HUES48 (cell line): ENCODE results near the gene USP6NL.
"Not testable (repeated sequence)": the region's sequence is repeated elsewhere in the genome, so short reads cannot be mapped to it uniquely, and the experiment has no call there.

Source experiments
- H3K27ac ChIP-seq: one replicate; pipeline ENCODE4 v1.7.0; 2013; ENCODE audit warnings: low read depth, low read length, inconsistent platforms
- H3K27me3 ChIP-seq: 2 replicates; pipeline ENCODE4 v1.6.1; 2013; ENCODE audit warnings: mild to moderate bottlenecking, low read length; ENCODE audit not compliant: control insufficient read depth, insufficient read depth
- H3K36me3 ChIP-seq: 2 replicates; pipeline ENCODE4 v1.6.1; 2013; ENCODE audit warnings: low read length; ENCODE audit not compliant: control insufficient read depth, insufficient read depth
- H3K4me1 ChIP-seq: 2 replicates; pipeline ENCODE4 v1.6.1; 2013; ENCODE audit warnings: mild to moderate bottlenecking, low read length; ENCODE audit not compliant: control insufficient read depth, insufficient read depth
- H3K4me3 ChIP-seq: 2 replicates; pipeline ENCODE4 v1.5.1; 2013; ENCODE audit warnings: mild to moderate bottlenecking, low read depth, low read length
- H3K9ac ChIP-seq: 2 replicates; pipeline ENCODE4 v1.6.1; 2013; ENCODE audit warnings: mild to moderate bottlenecking, low read depth, low read length, moderate library complexity
- H3K9me3 ChIP-seq: 2 replicates; pipeline ENCODE4 v1.6.1; 2013; ENCODE audit warnings: low read length; ENCODE audit not compliant: control insufficient read depth, insufficient read depth

USP6NL gene

GRCh38 chr10:11639362-11639761 is 27.9 kb upstream of the USP6NL start:
- no peaks in the 10 kb centered on the region for H3K36me3 ChIP-seq
- H3K27me3 ChIP-seq = no peaks in the 10 kb centered on the region
- H3K4me3 ChIP-seq = no peak overlapping the region
- no peak overlapping the region for H3K27ac ChIP-seq
- no peaks in the 10 kb centered on the region for H3K4me1 ChIP-seq
- H3K9me3 ChIP-seq = no peaks in the 10 kb centered on the region
- H3K9ac ChIP-seq = no peak overlapping the region

- H3K4me1 ChIP-seq = no peaks in the 10 kb centered on the region
- H3K4me3 ChIP-seq = no peak overlapping the region
- H3K27me3 ChIP-seq = no peaks in the 10 kb centered on the region
- no peaks in the 10 kb centered on the region for H3K9me3 ChIP-seq
- H3K9ac ChIP-seq = no peak overlapping the region
- H3K36me3 ChIP-seq = no peaks in the 10 kb centered on the region
- no peak overlapping the region for H3K27ac ChIP-seq
Measured at GRCh38 chr10:11638055-11638698, 26.7 kb upstream of the USP6NL start.

- no peaks in the 10 kb centered on the region for H3K4me1 ChIP-seq
- no peaks in the 10 kb centered on the region for H3K9me3 ChIP-seq
- no peaks in the 10 kb centered on the region for H3K27me3 ChIP-seq
- no peak overlapping the region for H3K4me3 ChIP-seq
- H3K36me3 ChIP-seq = no peaks in the 10 kb centered on the region
- no peak overlapping the region for H3K9ac ChIP-seq
- no peak overlapping the region for H3K27ac ChIP-seq
Measured at GRCh38 chr10:11636697-11637303, 25.4 kb upstream of the USP6NL start.

- no peak overlapping the region for H3K9ac ChIP-seq
Measured at GRCh38 chr10:11631890-11632587, 20.6 kb upstream of the USP6NL start.

GRCh38 chr10:11631291-11631690 is 19.8 kb upstream of the USP6NL start:
- Histone ChIP-seq H3K27ac (no peak overlapping the region), H3K27me3 (no peaks in the 10 kb centered on the region), H3K4me1 (no peaks in the 10 kb centered on the region), H3K36me3 (no peaks in the 10 kb centered on the region), H3K4me3 (no peak overlapping the region), H3K9ac (no peak overlapping the region), H3K9me3 (no peaks in the 10 kb centered on the region)

More at GRCh38 chr10:11631890-11632587, 20.6 kb upstream of the USP6NL start:
- Histone ChIP-seq H3K4me1 (no peaks in the 10 kb centered on the region), H3K27ac (no peak overlapping the region), H3K9me3 (no peaks in the 10 kb centered on the region), H3K4me3 (no peak overlapping the region), H3K27me3 (no peaks in the 10 kb centered on the region), H3K36me3 (no peaks in the 10 kb centered on the region)

- Histone ChIP-seq H3K9ac (no peak overlapping the region), H3K4me1 (no peaks in the 10 kb centered on the region), H3K27me3 (no peaks in the 10 kb centered on the region), H3K36me3 (no peaks in the 10 kb centered on the region), H3K9me3 (no peaks in the 10 kb centered on the region), H3K4me3 (no peak overlapping the region), H3K27ac (no peak overlapping the region)
Measured at GRCh38 chr10:11629731-11630130, 18.3 kb upstream of the USP6NL start.

- not testable (repeated sequence) for H3K4me3 ChIP-seq, H3K9me3 ChIP-seq, H3K4me1 ChIP-seq, H3K9ac ChIP-seq, H3K27ac ChIP-seq, H3K27me3 ChIP-seq, H3K36me3 ChIP-seq
Measured at GRCh38 chr10:11627941-11628340, 16.5 kb upstream of the USP6NL start.

- H3K9me3 ChIP-seq = no peaks in the 10 kb centered on the region
- no peak overlapping the region for H3K4me3 ChIP-seq
- no peaks in the 10 kb centered on the region for H3K27me3 ChIP-seq
- H3K27ac ChIP-seq = no peak overlapping the region
- no peaks in the 10 kb centered on the region for H3K36me3 ChIP-seq
- no peak overlapping the region for H3K9ac ChIP-seq
- no peaks in the 10 kb centered on the region for H3K4me1 ChIP-seq
Measured at GRCh38 chr10:11626071-11626470, 14.6 kb upstream of the USP6NL start.

- no peak overlapping the region for H3K9ac ChIP-seq
- no peaks in the 10 kb centered on the region for H3K27me3 ChIP-seq
- no peaks in the 10 kb centered on the region for H3K9me3 ChIP-seq
- H3K27ac ChIP-seq = no peak overlapping the region
- no peak overlapping the region for H3K4me3 ChIP-seq
- no peaks in the 10 kb centered on the region for H3K36me3 ChIP-seq
- no peaks in the 10 kb centered on the region for H3K4me1 ChIP-seq
Measured at GRCh38 chr10:11625019-11625735, 13.7 kb upstream of the USP6NL start.

- peaks cover 5% of the 10 kb centered on the region for H3K27me3 ChIP-seq
- no peaks in the 10 kb centered on the region for H3K9me3 ChIP-seq
- no peak overlapping the region for H3K9ac ChIP-seq
- H3K36me3 ChIP-seq = no peaks in the 10 kb centered on the region
- no peak overlapping the region for H3K27ac ChIP-seq
- peaks cover 8% of the 10 kb centered on the region; the same call in 1 of the 2 replicates for H3K4me1 ChIP-seq
- H3K4me3 ChIP-seq = no peak overlapping the region
Measured at GRCh38 chr10:11617233-11617632, 5.8 kb upstream of the USP6NL start.

- Histone ChIP-seq H3K9me3 (no peaks in the 10 kb centered on the region), H3K4me3 (no peak overlapping the region), H3K36me3 (no peaks in the 10 kb centered on the region), H3K27ac (no peak overlapping the region), H3K9ac (no peak overlapping the region), H3K27me3 (peaks cover 8% of the 10 kb centered on the region), H3K4me1 (peaks cover 12% of the 10 kb centered on the region; the same call in 1 of the 2 replicates)
Measured at GRCh38 chr10:11616021-11616420, 4.6 kb upstream of the USP6NL start.
